ENCODE results near the gene CLDN10.

CLDN10 gene

DNA sequence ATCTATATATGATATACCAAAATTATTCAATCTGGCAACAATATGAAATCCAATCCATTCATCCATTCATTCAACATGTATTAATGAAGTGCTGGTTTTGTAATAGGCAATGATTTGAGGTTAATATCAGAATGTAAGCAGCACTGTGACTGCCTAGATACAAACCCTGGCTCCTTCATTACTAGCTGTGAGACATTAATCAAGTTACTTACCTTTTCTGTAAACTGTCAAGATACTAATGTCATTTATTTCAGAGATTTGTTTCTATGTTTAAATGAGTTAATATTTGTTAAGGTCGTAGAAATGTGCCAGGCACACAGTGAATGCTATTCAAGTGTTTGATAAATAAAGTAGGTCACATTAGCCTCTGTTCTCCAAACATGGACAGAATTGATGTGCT, 40.9 kb downstream of the CLDN10 start:
- Histone ChIP-seq H4K20me1 (ENCODE audit: insufficient read depth) (no peaks in the 10 kb centered on the region), H3K4me2 (no peak overlapping the region), H3K79me2 (ENCODE audit: insufficient read depth, low read depth) (no peaks in the 10 kb centered on the region), H2AFZ (ENCODE audit: low read depth) (no peak overlapping the region), H3K27me3 (ENCODE audit: insufficient read depth, low read depth) (no peaks in the 10 kb centered on the region), H3K4me3 (IDR thresholded peaks at IDR 0.05; ENCODE audit: insufficient read depth, low read depth, low read length) (no peak overlapping the region), H3K4me1 (ENCODE audit: low read depth, poor library complexity, severe bottlenecking) (no peaks in the 10 kb centered on the region), H3K9ac (no peak overlapping the region), H3K27ac (no peak overlapping the region), H3K36me3 (ENCODE audit: insufficient read depth) (no peaks in the 10 kb centered on the region)
- TF ChIP-seq, protein P1, sequence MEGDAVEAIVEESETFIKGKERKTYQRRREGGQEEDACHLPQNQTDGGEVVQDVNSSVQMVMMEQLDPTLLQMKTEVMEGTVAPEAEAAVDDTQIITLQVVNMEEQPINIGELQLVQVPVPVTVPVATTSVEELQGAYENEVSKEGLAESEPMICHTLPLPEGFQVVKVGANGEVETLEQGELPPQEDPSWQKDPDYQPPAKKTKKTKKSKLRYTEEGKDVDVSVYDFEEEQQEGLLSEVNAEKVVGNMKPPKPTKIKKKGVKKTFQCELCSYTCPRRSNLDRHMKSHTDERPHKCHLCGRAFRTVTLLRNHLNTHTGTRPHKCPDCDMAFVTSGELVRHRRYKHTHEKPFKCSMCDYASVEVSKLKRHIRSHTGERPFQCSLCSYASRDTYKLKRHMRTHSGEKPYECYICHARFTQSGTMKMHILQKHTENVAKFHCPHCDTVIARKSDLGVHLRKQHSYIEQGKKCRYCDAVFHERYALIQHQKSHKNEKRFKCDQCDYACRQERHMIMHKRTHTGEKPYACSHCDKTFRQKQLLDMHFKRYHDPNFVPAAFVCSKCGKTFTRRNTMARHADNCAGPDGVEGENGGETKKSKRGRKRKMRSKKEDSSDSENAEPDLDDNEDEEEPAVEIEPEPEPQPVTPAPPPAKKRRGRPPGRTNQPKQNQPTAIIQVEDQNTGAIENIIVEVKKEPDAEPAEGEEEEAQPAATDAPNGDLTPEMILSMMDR (conservative IDR thresholded peaks at IDR 0.05; ENCODE audit: low read depth, low read length): no peak

DNA sequence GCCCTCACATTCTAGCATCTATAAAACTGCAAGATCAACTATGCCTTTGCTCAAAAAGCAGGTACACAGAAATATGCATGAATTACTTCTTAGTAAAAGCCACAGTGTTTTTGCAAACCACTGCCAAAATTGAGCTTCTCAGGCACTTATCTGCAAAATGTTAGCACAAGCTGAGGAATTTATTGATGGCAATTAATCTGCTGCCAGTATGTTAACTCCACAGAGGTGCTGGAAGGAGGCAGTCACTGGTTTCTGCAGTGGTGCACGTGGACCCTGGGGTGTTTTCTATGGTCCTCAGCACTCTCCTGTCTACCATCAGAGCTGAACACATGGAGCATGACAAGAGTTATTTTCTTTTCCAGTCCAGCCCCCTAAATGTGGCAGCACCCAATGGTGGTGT, 44.2 kb downstream of the CLDN10 start:
- no peaks in the 10 kb centered on the region for H3K36me3 ChIP-seq (ENCODE audit: insufficient read depth)
- H4K20me1 ChIP-seq (ENCODE audit: insufficient read depth): no peaks in the 10 kb centered on the region
- H3K4me1 ChIP-seq (ENCODE audit: low read depth, poor library complexity, severe bottlenecking): no peaks in the 10 kb centered on the region
- no peak overlapping the region for H3K4me3 ChIP-seq (IDR thresholded peaks at IDR 0.05; ENCODE audit: insufficient read depth, low read depth, low read length)
- TF ChIP-seq, protein P1 (conservative IDR thresholded peaks at IDR 0.05; ENCODE audit: low read depth, low read length): no peak
- no peak overlapping the region for H2AFZ ChIP-seq (ENCODE audit: low read depth)
- no peak overlapping the region for H3K4me2 ChIP-seq
- H3K79me2 ChIP-seq (ENCODE audit: insufficient read depth, low read depth): no peaks in the 10 kb centered on the region
- H3K27me3 ChIP-seq (ENCODE audit: insufficient read depth, low read depth): no peaks in the 10 kb centered on the region
- no peak overlapping the region for H3K27ac ChIP-seq
- no peak overlapping the region for H3K9ac ChIP-seq

DNA sequence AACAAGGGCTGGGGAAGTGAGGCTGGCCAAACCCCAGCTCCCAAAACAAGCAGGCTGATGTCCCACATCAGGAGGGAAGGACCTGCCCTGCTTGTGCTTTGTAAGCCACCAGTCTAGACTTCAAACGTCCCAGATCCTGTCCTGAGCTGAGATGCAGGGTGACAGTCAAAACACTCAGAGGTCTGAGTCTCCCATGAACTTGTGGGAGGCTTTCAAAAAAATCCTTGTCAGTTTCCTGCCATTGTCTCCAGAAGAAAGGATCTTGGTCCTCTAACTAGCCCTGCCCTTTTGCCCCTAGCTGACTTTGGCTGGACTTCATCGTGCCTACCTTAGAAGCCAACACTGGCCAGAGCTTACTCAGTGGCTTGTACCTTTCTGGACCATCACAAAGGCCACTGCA, 48.7 kb downstream of the CLDN10 start:
- no peak overlapping the region for H3K9ac ChIP-seq
- no peaks in the 10 kb centered on the region for H4K20me1 ChIP-seq (ENCODE audit: insufficient read depth)
- no peaks in the 10 kb centered on the region for H3K36me3 ChIP-seq (ENCODE audit: insufficient read depth)
- peaks cover 6% of the 10 kb centered on the region for H3K4me1 ChIP-seq (ENCODE audit: low read depth, poor library complexity, severe bottlenecking)
- H3K27me3 ChIP-seq (ENCODE audit: insufficient read depth, low read depth): no peaks in the 10 kb centered on the region
- H2AFZ ChIP-seq (ENCODE audit: low read depth): no peak overlapping the region
- no peak overlapping the region for H3K27ac ChIP-seq
- H3K79me2 ChIP-seq (ENCODE audit: insufficient read depth, low read depth): no peaks in the 10 kb centered on the region
- H3K4me3 ChIP-seq (IDR thresholded peaks at IDR 0.05; ENCODE audit: insufficient read depth, low read depth, low read length): no peak overlapping the region
- TF ChIP-seq, protein P1 (conservative IDR thresholded peaks at IDR 0.05; ENCODE audit: low read depth, low read length): no peak
- no peak overlapping the region for H3K4me2 ChIP-seq

DNA sequence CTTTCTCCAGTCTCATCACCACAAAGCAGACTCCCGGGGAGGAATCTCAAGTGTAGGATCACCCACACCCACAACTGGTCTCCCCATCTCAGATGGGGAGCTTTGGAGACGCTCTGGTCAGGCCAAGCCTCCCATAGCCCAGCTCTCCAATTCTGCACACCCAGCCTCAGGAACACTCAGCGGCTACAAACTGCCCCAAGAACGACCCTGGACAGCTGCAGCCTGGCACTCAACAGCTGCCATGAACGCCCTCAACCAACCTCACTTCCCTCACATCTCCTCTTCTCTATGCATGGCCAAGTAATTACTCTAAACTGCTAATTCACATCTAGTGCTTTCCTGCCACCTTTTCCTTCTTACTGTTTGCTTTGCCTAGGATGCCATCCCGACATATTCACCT, 49.4 kb downstream of the CLDN10 start:
- no peak overlapping the region for H3K4me2 ChIP-seq
- H4K20me1 ChIP-seq (ENCODE audit: insufficient read depth): no peaks in the 10 kb centered on the region
- no peaks in the 10 kb centered on the region for H3K79me2 ChIP-seq (ENCODE audit: insufficient read depth, low read depth)
- peaks cover 13% of the 10 kb centered on the region for H3K4me1 ChIP-seq (ENCODE audit: low read depth, poor library complexity, severe bottlenecking)
- TF ChIP-seq, protein P1 (conservative IDR thresholded peaks at IDR 0.05; ENCODE audit: low read depth, low read length): no peak
- H3K9ac ChIP-seq: no peak overlapping the region
- H3K27ac ChIP-seq: no peak overlapping the region
- no peak overlapping the region for H2AFZ ChIP-seq (ENCODE audit: low read depth)
- H3K36me3 ChIP-seq (ENCODE audit: insufficient read depth): no peaks in the 10 kb centered on the region
- no peak overlapping the region for H3K4me3 ChIP-seq (IDR thresholded peaks at IDR 0.05; ENCODE audit: insufficient read depth, low read depth, low read length)
- no peaks in the 10 kb centered on the region for H3K27me3 ChIP-seq (ENCODE audit: insufficient read depth, low read depth)
